Smooth muscle cell (in vitro differentiated cells): Measurements from ENCODE around the gene CSTPP1. TPM values are rescaled to one million over a fixed set of nuclear protein-coding genes. Genes with fewer than 3 reads are reported as not detected.

ENCODE experiments used
- DNase-seq: peaks from one replicate; lab custom pipeline; 2025; ENCODE audit not compliant: unreplicated experiment; lab: John Stamatoyannopoulos, UW
- H2AFZ ChIP-seq: fragments of 200-600 bp; sonication (generic); 2 replicates; pipeline ENCODE4 v1.6.0; 2016; ENCODE audit warnings: antibody characterized with exemption, low read depth, mild to moderate bottlenecking
- H3F3A ChIP-seq: fragments of 200-600 bp; sonication (generic); 2 replicates; pipeline ENCODE4 v1.6.0; 2017; ENCODE audit warnings: antibody characterized with exemption, low read depth
- H3K27ac ChIP-seq: fragments of 200-600 bp; sonication (generic); 2 replicates; pipeline ENCODE4 v1.5.1; 2016; ENCODE audit warnings: low read depth, mild to moderate bottlenecking
- H3K27me3 ChIP-seq: fragments of 200-600 bp; sonication (generic); 2 replicates; pipeline ENCODE4 v1.6.1; 2016; ENCODE audit warnings: low read depth, mild to moderate bottlenecking
- H3K36me3 ChIP-seq: fragments of 200-600 bp; sonication (generic); 2 replicates; pipeline ENCODE4 v1.5.1; 2016; ENCODE audit warnings: low read depth
- H3K4me1 ChIP-seq: fragments of 200-600 bp; sonication (generic); 2 replicates; pipeline ENCODE4 v1.5.1; 2016; ENCODE audit warnings: low read depth
- H3K4me2 ChIP-seq: fragments of 200-600 bp; sonication (generic); 2 replicates; pipeline ENCODE4 v1.6.0; 2016; ENCODE audit warnings: mild to moderate bottlenecking
- H3K4me3 ChIP-seq: fragments of 200-600 bp; sonication (generic); 2 replicates; pipeline ENCODE4 v1.5.1; 2016; ENCODE audit warnings: mild to moderate bottlenecking
- H3K79me2 ChIP-seq: fragments of 200-600 bp; sonication (generic); 2 replicates; pipeline ENCODE4 v1.6.0; 2016; ENCODE audit warnings: low read depth, mild to moderate bottlenecking
- H3K9ac ChIP-seq: fragments of 200-600 bp; sonication (generic); 2 replicates; pipeline ENCODE4 v1.6.0; 2016; ENCODE audit warnings: low read depth
- H3K9me3 ChIP-seq: fragments of 200-600 bp; sonication (generic); replicated peaks from 2 replicates; pipeline ENCODE4 v1.5.1; 2016; ENCODE audit warnings: low read depth
- H4K20me1 ChIP-seq: fragments of 200-600 bp; sonication (generic); 2 replicates; pipeline ENCODE4 v1.6.0; 2016; ENCODE audit warnings: low read depth
- CTCF ChIP-seq: fragments of 200-600 bp; sonication (generic); IDR thresholded peaks from 2 replicates; pipeline ENCODE4 v1.5.1; 2017; ENCODE audit warnings: borderline replicate concordance, mild to moderate bottlenecking, antibody characterized with exemption; ENCODE audit not compliant: insufficient read depth, poor library complexity, severe bottlenecking
- WGBS: methylation state at CpG from one replicate; pipeline ENCODE4 v1.1.7; 2016; ENCODE audit warnings: low lambda C conversion rate; 5-methylcytosine and 5-hydroxymethylcytosine counted together
- polyA plus RNA-seq: library from polyadenylated mRNA; unstranded; fragments of >200 nt; fragmentation: Nextera tagmentation; extraction: Ambion mirVana; gene quantifications from 2 replicates; pipeline ENCODE4 v1.2.1, GENCODE V29; 2016
- total RNA-seq: library from RNA; depleted of rRNA; stranded (reverse); fragments of >200 nt; gene quantifications from 2 replicates; pipeline ENCODE4 v1.2.3, GENCODE V29; 2014

The CSTPP1 gene
- total and polyA plus RNA-seq, 2 experiments from 2014 or later, result 37.4 to 44.8 TPM

GRCh38 chr11:47106798-47107411 is 170.3 kb downstream of the CSTPP1 start:
- Histone ChIP-seq H2AFZ (no peak overlapping the region), H3K9me3 (no peaks in the 10 kb centered on the region), H4K20me1 (peaks cover 7% of the 10 kb centered on the region), H3K4me2 (no peak overlapping the region), H3F3A (peaks cover 10% of the 10 kb centered on the region), H3K36me3 (no peaks in the 10 kb centered on the region), H3K4me3 (no peak overlapping the region), H3K27ac (no peak overlapping the region), H3K27me3 (no peaks in the 10 kb centered on the region), H3K9ac (no peak overlapping the region), H3K4me1 (peaks cover 38% of the 10 kb centered on the region), H3K79me2 (no peaks in the 10 kb centered on the region)
- 94% methylated on average over 7 of the region's 7 CpGs for WGBS
- TF ChIP-seq CTCF, result no peak
- DNase-seq, result no peak

- DNase-seq, result no peak
- WGBS, result 90% methylated on average over 6 of the region's 6 CpGs
- H3K4me2 ChIP-seq, result no peak overlapping the region
- H3K4me1 ChIP-seq, result peaks cover 30% of the 10 kb centered on the region
- no peak overlapping the region for H3K4me3 ChIP-seq
- H2AFZ ChIP-seq, result no peak overlapping the region
- no peaks in the 10 kb centered on the region for H3K36me3 ChIP-seq
- no peak overlapping the region for H3K27ac ChIP-seq
- H3K9me3 ChIP-seq, result no peaks in the 10 kb centered on the region
- no peak overlapping the region for H3K9ac ChIP-seq
- no peaks in the 10 kb centered on the region for H3K79me2 ChIP-seq
- H3K27me3 ChIP-seq, result no peaks in the 10 kb centered on the region
- H4K20me1 ChIP-seq, result peaks cover 7% of the 10 kb centered on the region
- no peak for TF ChIP-seq CTCF
- H3F3A ChIP-seq, result peaks cover 10% of the 10 kb centered on the region
These were observed 171.2 kb downstream of the CSTPP1 start for GRCh38 chr11:47107744-47108143.

GRCh38 chr11:47108214-47108613 is 171.7 kb downstream of the CSTPP1 start:
- no peak overlapping the region for H3K4me2 ChIP-seq
- no peak for TF ChIP-seq CTCF
- H4K20me1 ChIP-seq, result peaks cover 7% of the 10 kb centered on the region
- peaks cover 10% of the 10 kb centered on the region for H3F3A ChIP-seq
- no peaks in the 10 kb centered on the region for H3K9me3 ChIP-seq
- H3K9ac ChIP-seq, result no peak overlapping the region
- no peak for DNase-seq
- no peaks in the 10 kb centered on the region for H3K27me3 ChIP-seq
- H3K4me1 ChIP-seq, result peaks cover 30% of the 10 kb centered on the region
- no peak overlapping the region for H3K4me3 ChIP-seq
- H3K27ac ChIP-seq, result no peak overlapping the region
- H3K36me3 ChIP-seq, result no peaks in the 10 kb centered on the region
- no peak overlapping the region for H2AFZ ChIP-seq
- H3K79me2 ChIP-seq, result no peaks in the 10 kb centered on the region
- WGBS, result 62% methylated on average over 4 of the region's 4 CpGs
